Measurements from ENCODE around the gene METTL1. TPM values are rescaled to one million over a fixed set of nuclear protein-coding genes. Genes with fewer than 3 reads are reported as not detected.

Gene METTL1
- total RNA-seq: 10 to 100 TPM in 1 of 4 donors, 1 to 10 TPM in 3; 4.4 to 13.7 (median 6.2) TPM

- no peak for TF ChIP-seq CTCF (IDR thresholded peaks at IDR 0.05; ENCODE audit: low read depth)
Measured at GRCh38 chr12:57771873-57772428, at the start of gene METTL1. Gene METTL1, minus strand, starts transcription at chr12:57772105. Its CDS starts 22 bp downstream, at chr12:57772083.

DNA sequence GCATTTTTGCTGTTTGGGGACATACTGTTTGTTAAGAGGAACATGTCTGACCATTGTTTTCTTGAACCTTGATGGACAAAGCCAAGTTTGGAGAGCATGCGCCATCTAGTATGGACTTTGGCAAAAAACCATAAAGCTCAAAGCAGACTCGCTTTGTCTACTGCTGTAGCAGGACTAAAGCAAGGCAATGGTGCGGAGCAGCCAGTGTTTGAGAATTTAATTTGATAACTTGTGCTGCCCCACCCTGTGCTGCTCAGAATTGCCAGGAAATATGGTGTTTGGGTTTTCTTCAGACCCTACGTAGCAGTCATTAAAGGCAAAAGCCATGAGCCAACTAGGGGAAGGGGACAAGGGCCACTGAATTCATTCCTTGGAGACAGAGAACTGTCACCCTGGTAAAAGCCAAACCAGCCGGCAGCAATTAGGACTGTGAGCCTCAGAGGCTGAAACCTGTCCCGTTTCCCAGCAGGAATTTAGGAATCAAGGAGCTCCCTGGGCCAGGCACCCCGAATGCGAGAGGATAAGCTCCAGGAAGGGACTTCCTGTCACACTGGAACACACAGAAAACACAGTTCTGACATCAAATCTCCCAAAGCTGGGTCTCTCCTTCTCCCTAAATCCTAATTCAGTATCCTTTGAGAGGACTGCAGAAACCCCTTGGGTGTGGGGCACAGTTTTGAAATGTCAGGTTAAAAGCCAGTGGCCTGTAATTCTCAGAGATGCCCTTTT is 45.5 kb upstream of the METTL1 start:
- no peak for TF ChIP-seq CTCF (IDR thresholded peaks at IDR 0.05; ENCODE audit: low read depth)

GRCh38 chr12:57816855-57817151 is 44.9 kb upstream of the METTL1 start:
- TF ChIP-seq CTCF (IDR thresholded peaks at IDR 0.05; ENCODE audit: low read depth): no peak

DNA sequence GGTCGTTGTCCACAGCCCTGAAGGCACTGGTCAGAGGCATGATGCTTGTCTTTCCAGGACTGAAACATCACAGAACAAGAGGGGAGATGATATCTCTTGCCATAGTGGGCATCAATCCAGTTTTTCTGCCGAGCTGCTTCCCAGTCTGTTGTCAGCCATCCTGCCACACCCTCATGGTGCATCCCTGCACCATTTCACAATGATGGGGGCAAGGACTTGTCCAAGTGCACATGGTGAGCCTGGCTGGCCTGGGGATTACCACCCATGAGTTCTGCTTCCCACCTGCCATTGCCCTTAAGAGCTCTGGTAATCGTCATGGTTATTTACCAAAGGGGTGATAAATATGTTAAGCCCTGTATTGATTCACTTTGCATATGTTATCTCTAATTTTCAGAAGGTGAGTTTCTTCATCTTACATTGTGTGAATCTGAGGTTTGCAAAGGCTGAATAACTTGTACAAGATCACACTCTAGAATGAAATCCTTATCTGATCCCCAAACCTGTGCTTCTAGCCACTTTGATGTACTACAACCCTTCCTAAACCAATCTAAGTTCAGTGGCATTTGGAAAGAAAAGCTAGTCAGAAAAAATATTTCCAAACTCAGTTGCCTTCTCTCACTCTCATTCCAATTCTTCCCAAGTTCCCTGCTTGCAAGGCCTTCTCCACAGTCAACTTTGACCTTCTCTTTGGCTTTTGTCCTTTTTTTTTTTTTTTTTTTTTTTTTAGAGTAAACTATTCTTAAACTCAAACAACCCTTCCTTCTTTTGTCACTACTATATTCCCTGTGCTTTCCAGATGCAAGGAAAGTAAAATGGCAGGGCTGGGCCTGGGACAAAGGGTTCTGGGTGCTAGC is 44.3 kb upstream of the METTL1 start:
- no peak for TF ChIP-seq CTCF (IDR thresholded peaks at IDR 0.05; ENCODE audit: low read depth)

- TF ChIP-seq CTCF (IDR thresholded peaks at IDR 0.05; ENCODE audit: low read depth): no peak
Measured at GRCh38 chr12:57815177-57816000, 43.5 kb upstream of the METTL1 start.

DNA sequence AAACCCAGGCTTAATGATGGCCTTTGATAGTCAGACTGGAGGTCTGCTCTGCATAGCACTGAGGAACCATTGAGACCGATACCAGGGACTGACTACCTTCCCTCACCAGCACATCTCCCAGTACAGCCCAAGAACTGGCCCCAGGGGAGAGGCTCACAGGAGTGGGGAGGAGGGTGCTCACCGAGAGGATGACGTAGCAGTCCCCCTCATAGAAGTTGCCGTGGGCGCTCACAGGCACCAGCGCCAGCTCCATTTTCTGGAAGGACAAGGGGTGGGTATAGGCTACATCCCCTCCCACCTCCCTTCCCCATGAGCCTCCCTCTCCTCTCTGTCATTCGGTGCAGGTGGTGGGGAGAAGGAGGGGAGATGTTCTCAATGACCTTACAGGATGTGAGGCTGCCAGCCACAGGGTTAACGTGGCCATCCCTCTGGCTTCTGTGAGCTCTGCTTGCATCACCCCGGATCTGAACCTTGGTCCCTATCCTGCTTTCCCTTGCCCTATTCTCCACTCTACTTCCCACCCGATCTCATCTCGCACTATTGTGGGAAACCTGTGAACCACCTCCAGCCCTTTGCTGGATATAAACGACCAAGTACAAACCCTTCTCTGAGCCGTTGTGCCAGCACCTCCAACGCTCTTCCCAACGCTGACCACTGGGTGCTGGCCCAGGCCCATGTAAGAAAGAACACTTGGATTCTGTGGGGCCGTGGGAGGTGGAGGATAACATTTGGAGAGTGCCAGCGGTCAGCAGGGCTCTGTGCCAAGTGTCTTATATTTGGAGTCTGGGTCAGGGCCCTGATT is 42.3 kb upstream of the METTL1 start:
- TF ChIP-seq CTCF (IDR thresholded peaks at IDR 0.05; ENCODE audit: low read depth): no peak
